Posterior vena cava (tissue), 2 donors: ENCODE measurements around the gene PCSK6. TPM values are rescaled to one million over a fixed set of nuclear protein-coding genes. Genes with fewer than 3 reads are reported as not detected.
A peak's percentile ranks its signal among the peaks of the same experiment; 100 is the strongest.
"Not testable (repeated sequence)": the region's sequence is repeated elsewhere in the genome, so short reads cannot be mapped to it uniquely, and the experiment has no call there.

Experiments
- DNase-seq: peaks from one replicate; pipeline ENCODE4 v3.0.0-alpha.2; 2020; ENCODE audit warnings: low spot score
- intact Hi-C, 2 donors: fragments of 100-400 bp; cut with DNase I; formaldehyde crosslinking; loops; one replicate each; pipeline versions ENCODE4 v1.14.1 to v1.14.2; 2022 to 2023
- total RNA-seq, 2 donors: library from RNA; stranded (reverse); fragmentation: NEBNext Ultra II Directional; extraction: Animal tissue kit (Norgen Biotek cat#: 25700); gene quantifications; one replicate each; pipeline ENCODE4 v1.2.1, GENCODE V29; 2021
- donor health status: DM: yes; HTN: yes; CAD: no.
- donor health status: DM: yes; HTN: yes; CAD: no.

The PCSK6 gene
- total RNA-seq, 2 donors from 2014 or later: 9.2 to 9.8 TPM

DNA sequence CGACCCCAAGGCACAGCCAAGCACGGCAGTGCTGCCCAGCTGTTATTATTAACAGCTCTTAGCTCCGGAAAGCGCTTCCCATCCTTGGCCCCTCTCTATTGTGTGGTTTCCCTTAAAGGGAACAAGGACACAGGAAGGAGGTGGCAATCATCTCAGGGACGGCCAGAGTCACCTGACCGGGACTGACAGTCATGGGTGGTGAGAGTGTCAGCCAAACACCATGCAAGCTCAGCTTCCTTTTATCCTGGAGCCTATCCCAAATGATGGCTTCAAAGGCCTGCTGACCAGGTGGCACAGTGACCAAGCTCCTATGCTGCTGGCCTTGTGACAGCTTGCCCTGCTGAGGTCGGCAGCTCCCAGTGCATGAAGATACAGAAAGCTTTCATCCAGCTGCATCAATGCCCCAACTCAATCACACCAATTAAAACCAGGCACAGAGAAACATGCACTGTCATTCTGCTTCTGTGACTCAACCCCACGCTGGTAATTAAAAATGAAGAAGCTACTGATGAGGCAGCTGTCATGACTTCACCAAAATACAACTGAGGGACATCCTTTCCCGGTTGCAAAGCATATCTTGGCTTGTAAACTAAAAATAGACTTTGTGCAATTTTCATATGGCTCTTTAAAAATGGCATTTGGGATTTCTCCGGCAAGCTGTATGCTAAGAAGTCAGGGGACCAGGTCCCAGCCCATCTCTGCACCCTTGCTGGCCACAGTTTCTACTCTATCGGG is 34.0 kb downstream of the PCSK6 start:
- intact Hi-C loops: no loop called here
- DNase-seq: peak; percentile 58

- intact Hi-C loops, DNase-seq: not testable (repeated sequence)
These were observed 34.7 kb downstream of the PCSK6 start for GRCh38 chr15:101454781-101455180.

DNA sequence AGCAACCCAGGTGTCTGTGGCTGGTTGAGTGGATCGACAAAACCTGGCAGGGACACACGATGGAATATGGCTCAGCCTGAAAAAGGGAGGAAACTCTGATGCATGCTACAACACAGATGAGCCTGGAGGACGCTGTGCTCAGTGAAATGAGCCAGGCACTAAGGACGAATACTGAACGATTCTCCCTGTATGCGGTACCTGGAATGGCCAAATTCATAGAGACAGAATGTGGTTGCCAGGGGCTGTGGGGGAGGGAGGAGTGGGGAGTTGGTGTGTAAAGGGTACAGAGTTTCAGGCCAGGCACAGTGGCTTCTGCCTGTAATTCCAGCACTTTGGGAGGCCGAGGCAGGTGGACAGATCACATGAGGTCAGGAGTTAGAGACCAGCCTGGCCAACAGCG is 35.1 kb downstream of the PCSK6 start:
- DNase-seq: peak; percentile 44
- intact Hi-C loops: no loop called here

DNA sequence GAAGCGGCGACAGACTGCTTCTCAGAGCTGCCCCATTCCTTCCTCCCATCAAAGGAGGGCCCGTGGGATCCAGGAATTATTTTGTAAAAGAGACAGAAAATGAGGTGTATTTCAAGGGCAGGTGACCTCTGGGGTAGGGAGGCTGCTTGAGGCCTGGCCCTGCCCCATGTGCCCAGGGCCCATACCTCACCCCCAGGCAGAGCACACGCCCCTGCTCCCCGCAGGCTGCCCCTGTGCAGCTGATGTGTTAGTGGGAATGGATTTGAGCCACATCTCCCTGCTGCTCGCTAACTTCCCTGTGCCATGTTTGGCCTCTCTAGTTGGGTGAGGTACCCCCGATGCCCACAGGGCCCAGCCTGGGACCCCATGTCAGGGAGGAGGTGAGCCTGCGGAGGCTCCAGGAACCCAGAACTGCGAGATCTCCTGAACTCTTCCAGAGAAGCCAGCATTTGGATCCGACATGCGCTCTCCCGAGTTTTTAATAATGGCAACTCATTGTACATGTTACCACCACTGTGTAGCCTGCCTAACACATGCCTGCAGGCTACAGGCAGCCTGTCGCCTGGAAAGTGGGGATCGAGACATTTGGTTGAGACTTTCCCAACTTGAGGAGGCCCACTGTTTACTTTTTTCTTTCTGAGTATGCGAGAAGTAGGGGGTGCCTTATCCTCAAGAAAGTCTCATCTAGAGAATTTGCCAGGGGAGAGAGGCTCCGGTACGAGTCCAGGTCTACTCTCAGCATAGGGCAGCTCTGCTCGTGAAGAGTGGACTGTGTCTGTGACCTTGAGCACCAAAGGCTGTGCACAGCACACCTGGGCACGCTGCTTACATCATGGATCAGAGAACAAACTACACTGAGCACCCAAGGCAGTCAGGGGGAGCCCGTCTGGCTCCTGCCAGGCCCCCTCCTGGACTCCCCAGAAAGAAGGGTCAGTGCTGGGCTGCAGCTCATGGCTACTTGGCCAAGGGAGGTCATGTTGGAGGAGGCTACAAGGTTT is 36.1 kb downstream of the PCSK6 start:
- intact Hi-C loops: no loop called here
- peak; percentile 38 for DNase-seq

GRCh38 chr15:101452572-101452971 is 36.9 kb downstream of the PCSK6 start:
- intact Hi-C loops: no loop called here
- peak; percentile 54 for DNase-seq

- intact Hi-C loops: no loop called here
- no peak for DNase-seq
These were observed 37.7 kb downstream of the PCSK6 start for GRCh38 chr15:101451846-101452245.

GRCh38 chr15:101451266-101451799 is 38.2 kb downstream of the PCSK6 start:
- peak; percentile 86 for DNase-seq
- intact Hi-C loops: no loop called here

DNA sequence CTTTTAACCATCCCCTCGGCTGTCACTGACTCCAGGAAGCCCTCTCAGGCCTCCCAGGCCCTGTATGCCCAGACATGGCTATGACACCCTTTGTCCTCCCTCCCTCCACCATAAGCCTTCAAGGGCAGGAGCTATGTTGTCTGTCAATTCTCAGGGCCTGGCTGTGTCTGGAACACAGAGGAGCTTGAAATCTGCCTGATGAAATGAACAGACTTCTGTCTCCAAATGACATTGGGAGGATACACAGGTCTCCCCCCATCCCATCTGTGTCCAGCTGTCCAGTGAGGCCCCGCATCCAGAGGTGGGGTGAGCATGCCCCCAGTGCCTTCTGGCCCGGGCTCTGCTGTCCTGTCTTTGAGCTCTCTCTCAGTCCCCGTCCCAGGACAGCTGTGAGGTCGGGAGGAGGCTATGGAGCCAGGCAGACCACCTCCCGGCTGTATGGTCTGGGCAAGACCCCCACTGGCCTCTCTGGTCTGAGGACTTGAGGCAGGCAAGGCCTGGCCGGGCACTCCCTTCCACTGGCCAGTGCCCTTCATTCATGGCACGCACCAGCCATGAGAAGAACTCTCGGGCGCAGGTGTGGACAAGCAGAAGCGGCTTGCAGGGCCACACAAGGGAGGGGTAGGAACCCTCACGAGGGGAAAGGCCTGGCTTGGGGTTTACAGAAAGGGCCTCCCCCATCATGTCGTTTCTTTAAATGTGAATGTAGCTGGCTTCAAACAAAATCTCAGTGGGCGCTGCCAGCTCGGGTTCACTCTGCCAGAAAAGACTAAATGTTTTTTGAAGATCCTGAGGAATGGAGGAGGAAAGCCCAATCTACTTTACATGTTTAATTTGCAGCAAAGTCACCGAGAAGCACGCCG is 38.9 kb downstream of the PCSK6 start:
- peak; percentile 71 for DNase-seq
- intact Hi-C loops: no loop called here

GRCh38 chr15:101449471-101450402 is 39.8 kb downstream of the PCSK6 start:
- DNase-seq: peak; percentile 70
- intact Hi-C loops: no loop called here

GRCh38 chr15:101448336-101448735 is 41.2 kb downstream of the PCSK6 start:
- peak; percentile 20 for DNase-seq
- intact Hi-C loops: no loop called here

GRCh38 chr15:101447561-101448071 is 41.9 kb downstream of the PCSK6 start:
- intact Hi-C loops: no loop called here
- DNase-seq: peak; percentile 72

GRCh38 chr15:101447168-101447533 is 42.4 kb downstream of the PCSK6 start:
- intact Hi-C loops: no loop called here

DNA sequence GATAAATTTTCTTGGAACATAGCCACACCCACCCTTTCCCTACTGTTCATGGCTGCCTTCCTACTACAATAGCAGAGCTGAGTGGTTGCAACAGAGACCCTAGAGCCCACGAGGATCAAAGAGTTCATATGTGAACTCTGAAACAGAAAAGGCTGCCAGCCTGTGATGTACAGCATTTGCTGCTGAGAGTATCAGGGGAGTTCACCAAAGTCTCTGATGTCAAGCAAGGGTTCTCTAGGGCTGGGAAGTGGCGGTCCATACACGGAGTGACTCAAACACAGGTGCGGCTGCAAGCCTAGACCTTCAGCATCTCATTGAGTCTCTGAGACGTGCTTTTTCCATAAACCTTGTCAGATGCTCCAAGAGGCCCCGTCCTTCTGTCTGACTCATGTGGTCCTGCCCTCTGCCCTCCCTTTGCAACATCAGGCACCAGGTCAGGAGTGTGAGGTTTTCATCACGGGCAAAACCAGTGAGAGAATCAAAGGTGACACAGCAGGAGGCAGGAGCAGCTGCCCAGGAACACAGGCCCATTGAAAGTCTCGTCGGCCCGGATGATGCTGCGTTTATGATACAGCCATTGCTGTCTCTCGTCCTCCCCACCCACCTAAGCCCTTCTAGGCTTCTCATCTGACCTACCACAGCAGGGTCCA is 42.9 kb downstream of the PCSK6 start:
- no peak for DNase-seq
- intact Hi-C loops: no loop called here

More at GRCh38 chr15:101447168-101447533, 42.4 kb downstream of the PCSK6 start:
- no peak for DNase-seq

DNA sequence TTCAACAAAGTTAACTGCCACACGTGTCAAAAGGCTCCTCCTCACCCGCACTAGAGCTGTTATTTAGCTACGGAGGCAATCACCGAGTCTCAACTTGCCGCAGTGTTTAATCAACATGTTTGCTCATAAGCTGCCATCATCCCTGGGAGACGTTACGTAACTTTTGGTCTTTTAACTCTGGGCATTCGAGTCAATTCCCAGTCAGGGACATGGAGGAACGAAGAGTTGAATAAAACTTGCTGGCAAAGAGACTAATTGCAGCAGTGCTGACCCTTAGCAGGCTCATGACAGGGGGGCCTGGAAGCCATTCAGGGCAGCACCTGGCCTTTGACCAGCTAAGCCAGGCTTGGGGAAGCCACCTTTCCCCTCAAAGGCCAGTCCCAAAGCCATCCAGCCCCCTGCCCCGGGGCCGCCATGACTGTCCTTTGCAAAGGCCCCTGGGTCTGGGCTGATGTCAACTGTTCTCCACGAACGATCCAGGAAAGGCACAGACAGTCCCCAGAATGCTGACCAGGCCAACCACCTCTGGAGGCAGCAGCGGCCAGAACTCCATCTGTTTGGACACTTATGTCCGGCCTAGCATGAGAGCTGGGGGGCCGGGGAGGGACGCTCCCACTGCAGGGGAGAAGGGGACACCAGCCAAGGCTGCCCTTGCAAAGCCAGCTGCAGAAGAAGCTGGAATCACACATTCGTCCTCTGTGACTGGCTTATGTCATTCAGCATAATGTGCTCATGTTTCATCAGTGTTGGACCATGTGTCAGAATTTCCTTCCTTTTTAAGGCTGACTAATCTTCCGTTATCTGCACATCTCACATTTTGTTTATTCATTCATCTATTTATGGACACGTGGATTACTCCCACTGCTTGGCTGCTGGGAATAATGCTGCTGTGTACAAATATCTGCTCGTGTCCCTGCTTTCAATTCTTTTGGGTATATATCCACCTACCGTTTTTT is 43.7 kb downstream of the PCSK6 start:
- intact Hi-C loops: no loop called here
- DNase-seq: no peak

DNA sequence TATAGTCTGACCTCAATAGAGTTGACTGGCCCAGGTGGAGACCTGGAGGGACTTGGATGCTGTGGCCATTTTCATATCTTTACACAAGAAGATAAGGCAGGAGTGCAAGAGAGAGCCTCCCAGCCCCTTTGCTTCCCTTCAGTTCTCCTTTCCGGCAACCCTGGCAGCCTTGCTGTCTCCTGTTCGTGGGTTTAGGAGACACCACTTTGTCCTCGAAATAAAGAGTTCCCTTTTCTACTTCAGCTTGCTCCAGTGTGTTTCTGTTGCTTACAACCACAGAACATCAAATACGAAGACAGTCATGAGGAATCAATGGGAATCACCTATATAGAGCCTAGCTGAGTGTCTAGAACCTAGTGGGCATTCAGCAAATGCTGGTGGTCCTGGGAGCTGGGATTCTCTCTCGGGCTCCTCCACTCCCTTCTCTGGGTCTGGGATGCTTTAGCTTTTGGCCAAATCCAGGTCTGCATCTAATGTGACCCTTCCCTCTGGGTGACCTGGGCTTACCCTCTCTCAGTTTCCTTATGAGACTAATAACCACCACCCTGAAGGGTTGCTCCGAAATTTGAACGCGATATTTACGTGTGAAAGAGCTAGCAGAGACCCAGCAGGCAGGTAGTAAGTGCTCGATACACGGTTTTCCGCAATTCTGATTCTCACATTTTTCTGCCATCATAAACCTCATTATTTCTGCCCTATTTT is 44.5 kb downstream of the PCSK6 start:
- DNase-seq: no peak
- intact Hi-C loops: no loop called here

GRCh38 chr15:101444015-101444414 is 45.5 kb downstream of the PCSK6 start:
- DNase-seq: no peak
- intact Hi-C loops: no loop called here
